Esophagus muscularis mucosa (tissue), 4 donors: ENCODE data around the gene TEX2.

Experiments used
- CTCF ChIP-seq, 3 experiments: fragments of 200-600 bp in 2 of 3; fragments of 450-650 bp in 1 of 3; sonication (generic) in 2 of 3; IDR thresholded peaks; one replicate each; pipeline ENCODE4 v1.5.1; 2017 to 2019; ENCODE audit warnings: antibody characterized with exemption in 3 of 3, mild to moderate bottlenecking in 2 of 3, moderate library complexity in 1 of 3
- EP300 ChIP-seq: sonication (generic); formaldehyde crosslinking; IDR thresholded peaks from one replicate; pipeline ENCODE4 v1.6.1; 2017; ENCODE audit warnings: antibody characterized with exemption
- POLR2A ChIP-seq: fragments of 450-650 bp; IDR thresholded peaks from one replicate; pipeline ENCODE4 v1.6.1; 2017; ENCODE audit warnings: antibody characterized with exemption, moderate library complexity, mild to moderate bottlenecking, low read depth
- POLR2AphosphoS5 ChIP-seq, 2 donors: sonication (generic); formaldehyde crosslinking; IDR thresholded peaks; one replicate each; pipeline ENCODE4 v1.6.1; 2017; ENCODE audit warnings: antibody characterized with exemption in 2 of 2

- TF ChIP-seq CTCF (IDR thresholded peaks at IDR 0.05) (no peak), POLR2A (no peak), EP300 (no peak), POLR2AphosphoS5 (IDR thresholded peaks at IDR 0.05) (no peak)
Observed at GRCh38 chr17:64162554-64162953, 100.5 kb downstream of the TEX2 start.
